Left ventricle myocardium superior (tissue), 1 donor: ENCODE measurements around the gene TRIM50. TPM values are rescaled to one million over a fixed set of nuclear protein-coding genes. Genes with fewer than 3 reads are reported as not detected.
"Not testable (repeated sequence)": the region's sequence is repeated elsewhere in the genome, so short reads cannot be mapped to it uniquely, and the experiment has no call there.

ENCODE experiments used
- ATAC-seq: fragments of 200-7000 bp; cut with Tn5 transposase; one replicate; pipeline ENCODE4 v1.9.1; 2020; ENCODE audit warnings: mild to moderate bottlenecking, moderate library complexity
- DNase-seq: peaks from one replicate; pipeline ENCODE4 v3.0.0-alpha.2; 2020
- intact Hi-C: fragments of 100-400 bp; cut with micrococcal nuclease; formaldehyde crosslinking; loops from one replicate; pipeline ENCODE4 v1.11.0; 2022
- total RNA-seq: library from RNA; stranded (reverse); fragmentation: NEBNext Ultra II Directional; extraction: Animal tissue kit (Norgen Biotek cat#: 25700); gene quantifications from one replicate; pipeline ENCODE4 v1.2.1, GENCODE V29; 2021
- donor health status: DM: no; HTN: yes; CAD: no; lungs with severe emphysema.

Gene TRIM50
- total RNA-seq, 1 donor from 2014 or later, result 0.30 TPM

DNA sequence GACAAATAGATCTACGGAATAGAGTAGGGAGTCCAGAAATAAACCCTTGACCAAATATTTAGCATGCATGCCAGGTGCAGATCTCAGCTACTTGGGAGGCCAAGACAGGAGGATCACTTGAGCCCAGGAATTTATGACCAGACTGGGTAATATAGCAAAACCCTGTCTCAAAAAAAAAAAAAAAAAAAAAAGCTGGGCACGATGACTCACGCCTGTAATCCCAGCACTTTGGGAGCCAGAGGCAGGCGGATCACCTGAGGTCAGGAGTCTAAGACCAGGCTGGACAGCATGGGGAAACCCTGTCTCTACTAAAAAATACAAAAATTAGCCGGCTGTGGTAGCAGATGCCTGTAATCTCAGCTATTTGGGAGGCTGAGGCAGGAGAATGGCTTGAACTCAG, 50.7 kb downstream of the TRIM50 start:
- intact Hi-C loops, ATAC-seq, DNase-seq: not testable (repeated sequence)

DNA sequence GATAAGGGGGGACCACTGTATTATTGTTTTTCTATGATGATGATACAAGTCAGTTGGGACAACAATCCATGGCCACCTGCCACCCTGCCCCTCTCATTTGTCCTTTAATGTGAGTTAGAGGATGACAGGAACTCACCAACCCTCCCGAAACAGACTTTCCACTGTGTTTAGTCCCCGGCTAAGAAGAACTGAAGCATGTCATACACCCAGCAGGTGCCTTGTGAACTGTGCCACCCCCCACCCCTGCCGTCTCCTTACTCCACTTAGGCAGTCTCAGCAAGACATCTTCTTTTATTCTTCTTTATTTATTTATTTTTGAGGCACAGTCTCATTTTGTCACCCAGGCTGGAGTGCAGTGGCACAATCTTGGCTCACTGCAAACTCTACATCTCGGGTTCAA, 60.1 kb downstream of the TRIM50 start:
- intact Hi-C loops, ATAC-seq, DNase-seq: not testable (repeated sequence)

- peak; percentile 94 for ATAC-seq
- intact Hi-C loops, DNase-seq: not testable (repeated sequence)
These were observed 61.0 kb downstream of the TRIM50 start for GRCh38 chr7:73266719-73267368.

Other genes with a start within 250 kb of the TRIM50 start
- gene SPDYE9, start 242.0 kb downstream of the TRIM50 start, total RNA-seq, result not detected
- gene NSUN5, start 19.3 kb downstream of the TRIM50 start, total RNA-seq, result 19.6 TPM
- gene FKBP6, start 79 bp upstream of the TRIM50 start, total RNA-seq, result not detected
- 0.25 TPM for gene FZD9, start 105.7 kb upstream of the TRIM50 start, total RNA-seq
- 44.6 TPM for gene BAZ1B, start 194.2 kb upstream of the TRIM50 start, total RNA-seq
- gene BCL7B, start 229.6 kb upstream of the TRIM50 start, total RNA-seq, result 80.7 TPM